HepG2 (cell line): ENCODE data around the gene AMIGO3. TPM values are rescaled to one million over a fixed set of nuclear protein-coding genes. Genes with fewer than 3 reads are reported as not detected.

ENCODE experiments used
- AGO2 ChIP-seq: fragments of 200-400 bp; formaldehyde crosslinking; optimal IDR thresholded peaks from 2 replicates; pipeline ENCODE3; 2017; ENCODE audit warnings: mild to moderate bottlenecking, low read depth, low read length, moderate library complexity
- ATRX ChIP-seq: sonication (generic); formaldehyde crosslinking; IDR thresholded peaks from 2 replicates; pipeline ENCODE4 v1.4.0; 2020; ENCODE audit warnings: missing genetic modification reagents, borderline replicate concordance
- HNRNPLL ChIP-seq: fragments of 200-400 bp; formaldehyde crosslinking; IDR thresholded peaks from 2 replicates; pipeline ENCODE4 v1.6.1; 2017; ENCODE audit warnings: mild to moderate bottlenecking, low read depth, low read length; ENCODE audit not compliant: poor library complexity, severe bottlenecking
- MAFG ChIP-seq: sonication (generic); formaldehyde crosslinking; IDR thresholded peaks from 2 replicates; pipeline ENCODE4 v1.5.1; 2020; ENCODE audit warnings: mild to moderate bottlenecking, missing genetic modification reagents
- MYC ChIP-seq: sonication (generic); formaldehyde crosslinking; IDR thresholded peaks from 2 replicates; pipeline ENCODE4 v1.9.0; 2021; ENCODE audit warnings: missing genetic modification reagents, borderline replicate concordance
- NCOR1 ChIP-seq: fragments of 200-600 bp; sonication (generic); IDR thresholded peaks from 2 replicates; pipeline ENCODE4 v1.7.0; 2017; ENCODE audit warnings: antibody characterized with exemption, low read length, borderline replicate concordance
- NFKBIZ ChIP-seq: IDR thresholded peaks from 2 replicates; pipeline ENCODE4 v1.6.1; 2018; ENCODE audit warnings: missing genetic modification reagents, missing compliant biosample characterization
- PHF20 ChIP-seq: sonication (generic); formaldehyde crosslinking; IDR thresholded peaks from 2 replicates; pipeline ENCODE4 v1.5.0; 2020; ENCODE audit warnings: mild to moderate bottlenecking, missing genetic modification reagents
- RORA ChIP-seq: sonication (generic); formaldehyde crosslinking; IDR thresholded peaks from 2 replicates; pipeline ENCODE4 v1.5.0; 2020; ENCODE audit warnings: mild to moderate bottlenecking, missing genetic modification reagents, moderate library complexity
- ZKSCAN8 ChIP-seq: IDR thresholded peaks from 2 replicates; pipeline ENCODE4 v1.6.1; 2016; ENCODE audit warnings: borderline replicate concordance, missing genetic modification reagents, missing compliant biosample characterization
- ZNF260 ChIP-seq: sonication (generic); formaldehyde crosslinking; IDR thresholded peaks from 2 replicates; pipeline ENCODE4 v1.4.0; 2020; ENCODE audit warnings: missing genetic modification reagents, low read depth, mild to moderate bottlenecking, borderline replicate concordance
- ZNF790 ChIP-seq: sonication (generic); formaldehyde crosslinking; IDR thresholded peaks from 2 replicates; pipeline ENCODE4 v1.8.0; 2022; ENCODE audit warnings: missing genetic modification reagents, mild to moderate bottlenecking, borderline replicate concordance
- polyA plus RNA-seq, 8 experiments: library from polyadenylated mRNA; depleted of rRNA in 3 of 8; stranded (reverse) in 7 of 8; unstranded in 1 of 8; fragments of >200 nt; fragmentation: Illumina TruSeq in 4 of 8; extraction: Trizol in 4 of 8; gene quantifications; 2 replicates each; pipeline versions ENCODE4 v1.2.1 to v1.2.3, GENCODE V29; 2011 to 2016; ENCODE audit warnings: low read depth in 4 of 8, missing spikeins in 1 of 8, mixed read lengths in 1 of 8; ENCODE audit not compliant: insufficient read depth in 1 of 8
- total RNA-seq, 5 experiments: library from RNA; depleted of rRNA; stranded (reverse); fragments of >200 nt; fragmentation: Illumina TruSeq; extraction: Trizol; gene quantifications; 2 replicates each; pipeline ENCODE4 v1.2.3, GENCODE V29; 2016; ENCODE audit warnings: low read depth in 1 of 5
- TF ChIP-seq, protein P1 (sequence below): sonication (generic); formaldehyde crosslinking; IDR thresholded peaks from 2 replicates; pipeline ENCODE4 v1.9.0; 2021; ENCODE audit warnings: missing genetic modification reagents, borderline replicate concordance
- TF ChIP-seq, protein P2 (sequence below): sonication (generic); formaldehyde crosslinking; IDR thresholded peaks from 2 replicates; pipeline ENCODE4 v1.8.0; 2022; ENCODE audit warnings: mild to moderate bottlenecking, missing genetic modification reagents, borderline replicate concordance
- TF ChIP-seq, protein P3 (sequence below): sonication (generic); formaldehyde crosslinking; IDR thresholded peaks from 2 replicates; pipeline ENCODE4 v1.4.0; 2020; ENCODE audit warnings: missing genetic modification reagents
- TF ChIP-seq, protein P4 (sequence below): sonication (generic); formaldehyde crosslinking; IDR thresholded peaks from 2 replicates; pipeline ENCODE4 v1.4.0; 2020; ENCODE audit warnings: missing genetic modification reagents
- TF ChIP-seq, protein P5 (sequence below): sonication (generic); formaldehyde crosslinking; IDR thresholded peaks from 2 replicates; pipeline ENCODE4 v1.5.0; 2020; ENCODE audit warnings: mild to moderate bottlenecking, missing genetic modification reagents
- TF ChIP-seq, protein P6 (sequence below): IDR thresholded peaks from 2 replicates; pipeline ENCODE4 v1.6.1; 2016; ENCODE audit warnings: control low read depth

AMIGO3 gene
- total and polyA plus RNA-seq, 2 of the 13 experiments (the other 11 are each of a cell fraction or from before 2014, with no cell fraction given): 0.35 TPM; not detected in 1

DNA sequence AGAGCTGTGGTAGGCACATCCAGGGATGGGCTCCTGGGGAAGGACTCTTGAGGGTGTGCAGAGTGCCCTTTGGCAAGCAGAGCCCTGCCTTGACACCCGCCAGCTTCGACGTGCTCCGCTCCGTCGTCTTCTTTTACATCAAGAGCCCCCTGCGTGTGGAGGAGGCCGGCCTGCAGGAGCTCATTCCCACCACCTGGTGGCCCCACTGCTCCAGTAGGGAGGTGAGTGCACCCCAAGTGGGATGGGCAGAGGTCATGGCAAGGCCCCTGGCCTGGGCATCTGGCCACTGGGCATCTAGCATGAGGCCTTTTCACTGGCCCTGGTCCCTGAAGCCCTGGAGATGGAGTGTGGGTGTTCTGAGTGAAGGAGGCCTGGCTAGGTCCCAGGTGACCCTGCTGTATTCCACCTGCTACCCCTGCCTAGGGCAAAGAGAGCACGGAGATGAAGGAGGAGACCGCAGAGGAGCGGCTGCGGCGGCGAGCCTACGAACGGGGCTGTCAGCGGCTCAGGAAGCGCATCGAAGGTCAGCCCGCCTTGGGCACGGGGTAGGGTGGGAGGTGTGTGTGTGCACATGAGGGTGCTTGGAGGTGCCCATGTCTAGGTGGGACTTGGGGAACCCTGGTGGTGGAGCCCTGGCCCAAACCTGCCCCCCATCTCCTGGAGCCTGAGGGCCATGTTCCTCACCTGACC is 18.0 kb downstream of the AMIGO3 start (continued):
- TF ChIP-seq, protein P1, sequence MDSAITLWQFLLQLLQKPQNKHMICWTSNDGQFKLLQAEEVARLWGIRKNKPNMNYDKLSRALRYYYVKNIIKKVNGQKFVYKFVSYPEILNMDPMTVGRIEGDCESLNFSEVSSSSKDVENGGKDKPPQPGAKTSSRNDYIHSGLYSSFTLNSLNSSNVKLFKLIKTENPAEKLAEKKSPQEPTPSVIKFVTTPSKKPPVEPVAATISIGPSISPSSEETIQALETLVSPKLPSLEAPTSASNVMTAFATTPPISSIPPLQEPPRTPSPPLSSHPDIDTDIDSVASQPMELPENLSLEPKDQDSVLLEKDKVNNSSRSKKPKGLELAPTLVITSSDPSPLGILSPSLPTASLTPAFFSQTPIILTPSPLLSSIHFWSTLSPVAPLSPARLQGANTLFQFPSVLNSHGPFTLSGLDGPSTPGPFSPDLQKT (CRISPR knock-in tag): no peak
- peak; percentile 64 for TF ChIP-seq AGO2
- no peak for TF ChIP-seq ZKSCAN8 (CRISPR knock-in tag)
- TF ChIP-seq, protein P2, sequence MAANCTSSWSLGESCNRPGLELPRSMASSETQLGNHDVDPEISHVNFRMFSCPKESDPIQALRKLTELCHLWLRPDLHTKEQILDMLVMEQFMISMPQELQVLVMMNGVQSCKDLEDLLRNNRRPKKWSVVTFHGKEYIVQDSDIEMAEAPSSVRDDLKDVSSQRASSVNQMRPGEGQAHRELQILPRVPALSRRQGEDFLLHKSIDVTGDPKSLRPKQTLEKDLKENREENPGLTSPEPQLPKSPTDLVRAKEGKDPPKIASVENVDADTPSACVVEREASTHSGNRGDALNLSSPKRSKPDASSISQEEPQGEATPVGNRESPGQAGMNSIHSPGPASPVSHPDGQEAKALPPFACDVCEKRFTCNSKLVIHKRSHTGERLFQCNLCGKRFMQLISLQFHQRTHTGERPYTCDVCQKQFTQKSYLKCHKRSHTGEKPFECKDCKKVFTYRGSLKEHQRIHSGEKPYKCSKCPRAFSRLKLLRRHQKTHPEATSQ (CRISPR knock-in tag): no peak
- TF ChIP-seq, protein P3, sequence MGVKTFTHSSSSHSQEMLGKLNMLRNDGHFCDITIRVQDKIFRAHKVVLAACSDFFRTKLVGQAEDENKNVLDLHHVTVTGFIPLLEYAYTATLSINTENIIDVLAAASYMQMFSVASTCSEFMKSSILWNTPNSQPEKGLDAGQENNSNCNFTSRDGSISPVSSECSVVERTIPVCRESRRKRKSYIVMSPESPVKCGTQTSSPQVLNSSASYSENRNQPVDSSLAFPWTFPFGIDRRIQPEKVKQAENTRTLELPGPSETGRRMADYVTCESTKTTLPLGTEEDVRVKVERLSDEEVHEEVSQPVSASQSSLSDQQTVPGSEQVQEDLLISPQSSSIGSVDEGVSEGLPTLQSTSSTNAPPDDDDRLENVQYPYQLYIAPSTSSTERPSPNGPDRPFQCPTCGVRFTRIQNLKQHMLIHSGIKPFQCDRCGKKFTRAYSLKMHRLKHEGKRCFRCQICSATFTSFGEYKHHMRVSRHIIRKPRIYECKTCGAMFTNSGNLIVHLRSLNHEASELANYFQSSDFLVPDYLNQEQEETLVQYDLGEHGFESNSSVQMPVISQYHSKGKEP (CRISPR knock-in tag): no peak
- no peak for TF ChIP-seq PHF20 (CRISPR knock-in tag)
- TF ChIP-seq NFKBIZ (CRISPR knock-in tag): no peak
- TF ChIP-seq RORA: no peak
- TF ChIP-seq ZNF790: no peak
- TF ChIP-seq ATRX (CRISPR knock-in tag): no peak
- TF ChIP-seq, protein P4, sequence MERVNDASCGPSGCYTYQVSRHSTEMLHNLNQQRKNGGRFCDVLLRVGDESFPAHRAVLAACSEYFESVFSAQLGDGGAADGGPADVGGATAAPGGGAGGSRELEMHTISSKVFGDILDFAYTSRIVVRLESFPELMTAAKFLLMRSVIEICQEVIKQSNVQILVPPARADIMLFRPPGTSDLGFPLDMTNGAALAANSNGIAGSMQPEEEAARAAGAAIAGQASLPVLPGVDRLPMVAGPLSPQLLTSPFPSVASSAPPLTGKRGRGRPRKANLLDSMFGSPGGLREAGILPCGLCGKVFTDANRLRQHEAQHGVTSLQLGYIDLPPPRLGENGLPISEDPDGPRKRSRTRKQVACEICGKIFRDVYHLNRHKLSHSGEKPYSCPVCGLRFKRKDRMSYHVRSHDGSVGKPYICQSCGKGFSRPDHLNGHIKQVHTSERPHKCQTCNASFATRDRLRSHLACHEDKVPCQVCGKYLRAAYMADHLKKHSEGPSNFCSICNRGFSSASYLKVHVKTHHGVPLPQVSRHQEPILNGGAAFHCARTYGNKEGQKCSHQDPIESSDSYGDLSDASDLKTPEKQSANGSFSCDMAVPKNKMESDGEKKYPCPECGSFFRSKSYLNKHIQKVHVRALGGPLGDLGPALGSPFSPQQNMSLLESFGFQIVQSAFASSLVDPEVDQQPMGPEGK (CRISPR knock-in tag): no peak
- TF ChIP-seq HNRNPLL: no peak
- TF ChIP-seq ZNF260 (CRISPR knock-in tag): no peak
- TF ChIP-seq NCOR1: no peak
- TF ChIP-seq, protein P5, sequence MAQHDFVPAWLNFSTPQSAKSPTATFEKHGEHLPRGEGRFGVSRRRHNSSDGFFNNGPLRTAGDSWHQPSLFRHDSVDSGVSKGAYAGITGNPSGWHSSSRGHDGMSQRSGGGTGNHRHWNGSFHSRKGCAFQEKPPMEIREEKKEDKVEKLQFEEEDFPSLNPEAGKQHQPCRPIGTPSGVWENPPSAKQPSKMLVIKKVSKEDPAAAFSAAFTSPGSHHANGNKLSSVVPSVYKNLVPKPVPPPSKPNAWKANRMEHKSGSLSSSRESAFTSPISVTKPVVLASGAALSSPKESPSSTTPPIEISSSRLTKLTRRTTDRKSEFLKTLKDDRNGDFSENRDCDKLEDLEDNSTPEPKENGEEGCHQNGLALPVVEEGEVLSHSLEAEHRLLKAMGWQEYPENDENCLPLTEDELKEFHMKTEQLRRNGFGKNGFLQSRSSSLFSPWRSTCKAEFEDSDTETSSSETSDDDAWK (CRISPR knock-in tag): no peak
- TF ChIP-seq MAFG (CRISPR knock-in tag): no peak
- TF ChIP-seq, protein P6, sequence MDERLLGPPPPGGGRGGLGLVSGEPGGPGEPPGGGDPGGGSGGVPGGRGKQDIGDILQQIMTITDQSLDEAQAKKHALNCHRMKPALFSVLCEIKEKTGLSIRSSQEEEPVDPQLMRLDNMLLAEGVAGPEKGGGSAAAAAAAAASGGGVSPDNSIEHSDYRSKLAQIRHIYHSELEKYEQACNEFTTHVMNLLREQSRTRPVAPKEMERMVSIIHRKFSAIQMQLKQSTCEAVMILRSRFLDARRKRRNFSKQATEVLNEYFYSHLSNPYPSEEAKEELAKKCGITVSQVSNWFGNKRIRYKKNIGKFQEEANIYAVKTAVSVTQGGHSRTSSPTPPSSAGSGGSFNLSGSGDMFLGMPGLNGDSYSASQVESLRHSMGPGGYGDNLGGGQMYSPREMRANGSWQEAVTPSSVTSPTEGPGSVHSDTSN (CRISPR knock-in tag): no peak
- no peak for TF ChIP-seq MYC
